ENCODE measurements around the gene SBF2. TPM values are rescaled to one million over a fixed set of nuclear protein-coding genes. Genes with fewer than 3 reads are reported as not detected.

Gene SBF2
- polyA plus RNA-seq, 1 donor (not counting 4 experiments of a cell fraction or from before 2014, with no cell fraction given): 24.5 TPM

DNA sequence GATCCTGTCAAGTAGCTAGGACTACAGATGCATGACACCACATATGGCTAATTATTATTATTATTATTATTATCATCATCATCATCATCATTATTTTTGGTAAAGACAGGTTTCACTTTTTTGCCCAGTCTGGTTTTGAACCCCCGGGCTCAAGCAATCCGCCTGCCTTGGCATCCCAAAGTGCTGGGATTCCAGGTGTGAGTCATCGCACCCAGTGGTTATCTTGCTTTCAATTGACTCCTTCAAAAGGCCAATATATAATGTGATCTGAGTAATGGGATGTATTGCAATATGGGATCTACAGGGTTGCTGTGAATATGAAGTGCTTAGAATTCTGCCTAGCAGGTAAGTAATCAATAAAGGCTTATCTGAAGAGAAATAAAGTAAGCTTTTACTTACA lies 221.2 kb downstream of the SBF2 start:
- no peaks in the 10 kb centered on the region for H3K4me1 ChIP-seq (ENCODE audit: control insufficient read depth, extremely low read depth, insufficient read depth, low read length)
- TF ChIP-seq, protein P1, sequence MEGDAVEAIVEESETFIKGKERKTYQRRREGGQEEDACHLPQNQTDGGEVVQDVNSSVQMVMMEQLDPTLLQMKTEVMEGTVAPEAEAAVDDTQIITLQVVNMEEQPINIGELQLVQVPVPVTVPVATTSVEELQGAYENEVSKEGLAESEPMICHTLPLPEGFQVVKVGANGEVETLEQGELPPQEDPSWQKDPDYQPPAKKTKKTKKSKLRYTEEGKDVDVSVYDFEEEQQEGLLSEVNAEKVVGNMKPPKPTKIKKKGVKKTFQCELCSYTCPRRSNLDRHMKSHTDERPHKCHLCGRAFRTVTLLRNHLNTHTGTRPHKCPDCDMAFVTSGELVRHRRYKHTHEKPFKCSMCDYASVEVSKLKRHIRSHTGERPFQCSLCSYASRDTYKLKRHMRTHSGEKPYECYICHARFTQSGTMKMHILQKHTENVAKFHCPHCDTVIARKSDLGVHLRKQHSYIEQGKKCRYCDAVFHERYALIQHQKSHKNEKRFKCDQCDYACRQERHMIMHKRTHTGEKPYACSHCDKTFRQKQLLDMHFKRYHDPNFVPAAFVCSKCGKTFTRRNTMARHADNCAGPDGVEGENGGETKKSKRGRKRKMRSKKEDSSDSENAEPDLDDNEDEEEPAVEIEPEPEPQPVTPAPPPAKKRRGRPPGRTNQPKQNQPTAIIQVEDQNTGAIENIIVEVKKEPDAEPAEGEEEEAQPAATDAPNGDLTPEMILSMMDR (optimal IDR thresholded peaks at IDR 0.05 in 1 of 3, IDR thresholded peaks at IDR 0.05 in 1 of 3, conservative IDR thresholded peaks at IDR 0.05 in 1 of 3; ENCODE audit: extremely low read depth in 1 of 3, insufficient read depth in 2 of 3, low read length in 3 of 3): no peak
- TF ChIP-seq EZH2 (IDR thresholded peaks at IDR 0.05; ENCODE audit: low read length): no peak
- H3K36me3 ChIP-seq (ENCODE audit: control insufficient read depth in 2 of 2, extremely low read depth in 1 of 2, insufficient read depth in 2 of 2, low read length in 2 of 2): no peaks in the 10 kb centered on the region
- no peaks in the 10 kb centered on the region for H3K9me3 ChIP-seq (ENCODE audit: control insufficient read depth, low read depth, low read length)
- dilution Hi-C loops (cut with MboI; ENCODE audit: extremely low pct_ligation_motif_present, low sequenced_read_pairs): no loop called here
- H3K9me1 ChIP-seq (ENCODE audit: control insufficient read depth, extremely low read depth, insufficient read depth, low read length): no peaks in the 10 kb centered on the region
- no peak overlapping the region for H3K4me3 ChIP-seq (ENCODE audit: control insufficient read depth in 2 of 3, extremely low read depth in 1 of 3, insufficient read depth in 2 of 3, low read depth in 1 of 3, low read length in 3 of 3)
- H3K9ac ChIP-seq (ENCODE audit: control insufficient read depth, extremely low read depth, insufficient read depth, low read length): no peak overlapping the region
- H3K27me3 ChIP-seq (ENCODE audit: control insufficient read depth, extremely low read depth, insufficient read depth, low read length): no peaks in the 10 kb centered on the region
- no peak overlapping the region for H3K4me2 ChIP-seq (ENCODE audit: control insufficient read depth, extremely low read depth, insufficient read depth, low read depth, low read length)
- FAIRE-seq (peak; percentile 29), DNase-seq (ENCODE audit: low read depth, low spot score) (no peak)
- no peak overlapping the region for H3K27ac ChIP-seq (ENCODE audit: control insufficient read depth, insufficient read depth, low read length)
- H3K79me2 ChIP-seq (ENCODE audit: control insufficient read depth, insufficient read depth, low read length): no peaks in the 10 kb centered on the region
- no peaks in the 10 kb centered on the region for H4K20me1 ChIP-seq (ENCODE audit: control insufficient read depth, extremely low read depth, insufficient read depth, low read length)
- no peak overlapping the region for H2AFZ ChIP-seq (ENCODE audit: control insufficient read depth, low read length)

GRCh38 chr11:10072142-10072541 lies 221.9 kb downstream of the SBF2 start:
- Histone ChIP-seq H2AFZ (ENCODE audit: control insufficient read depth, low read length) (no peak overlapping the region), H3K36me3 (ENCODE audit: control insufficient read depth in 2 of 2, extremely low read depth in 1 of 2, insufficient read depth in 2 of 2, low read length in 2 of 2) (no peaks in the 10 kb centered on the region), H4K20me1 (ENCODE audit: control insufficient read depth, extremely low read depth, insufficient read depth, low read length) (no peaks in the 10 kb centered on the region), H3K9ac (ENCODE audit: control insufficient read depth, extremely low read depth, insufficient read depth, low read length) (no peak overlapping the region), H3K79me2 (ENCODE audit: control insufficient read depth, insufficient read depth, low read length) (no peaks in the 10 kb centered on the region), H3K9me1 (ENCODE audit: control insufficient read depth, extremely low read depth, insufficient read depth, low read length) (no peaks in the 10 kb centered on the region), H3K27me3 (ENCODE audit: control insufficient read depth, extremely low read depth, insufficient read depth, low read length) (no peaks in the 10 kb centered on the region), H3K27ac (ENCODE audit: control insufficient read depth, insufficient read depth, low read length) (no peak overlapping the region), H3K4me3 (ENCODE audit: control insufficient read depth in 2 of 3, extremely low read depth in 1 of 3, insufficient read depth in 2 of 3, low read depth in 1 of 3, low read length in 3 of 3) (no peak overlapping the region), H3K4me1 (ENCODE audit: control insufficient read depth, extremely low read depth, insufficient read depth, low read length) (no peaks in the 10 kb centered on the region), H3K4me2 (ENCODE audit: control insufficient read depth, extremely low read depth, insufficient read depth, low read depth, low read length) (no peak overlapping the region), H3K9me3 (ENCODE audit: control insufficient read depth, low read depth, low read length) (no peaks in the 10 kb centered on the region)
- no peak for FAIRE-seq
- no peak for TF ChIP-seq EZH2 (IDR thresholded peaks at IDR 0.05; ENCODE audit: low read length)
- TF ChIP-seq, protein P1 (optimal IDR thresholded peaks at IDR 0.05 in 1 of 3, IDR thresholded peaks at IDR 0.05 in 1 of 3, conservative IDR thresholded peaks at IDR 0.05 in 1 of 3; ENCODE audit: extremely low read depth in 1 of 3, insufficient read depth in 2 of 3, low read length in 3 of 3): no peak
- dilution Hi-C loops (cut with MboI; ENCODE audit: extremely low pct_ligation_motif_present, low sequenced_read_pairs): no loop called here
- DNase-seq (ENCODE audit: low read depth, low spot score): no peak

Data from keratinocyte (primary cell).